ENCODE data around the gene ZNF689. TPM values are rescaled to one million over a fixed set of nuclear protein-coding genes. Genes with fewer than 3 reads are reported as not detected.

Gene ZNF689
- total and polyA plus RNA-seq, 7 experiments from 2014 or later, result 6.8 to 15.6 (median 12.4) TPM

Other genes with a start within 250 kb of the ZNF689 start
- gene TBC1D10B, start 239.9 kb downstream of the ZNF689 start, total RNA-seq, result 10 to 100 TPM; 23.2 to 70.0 (median 45.2) TPM
- 10 to 100 TPM in 1 of 2 donors, 1 to 10 TPM in 1; 7.6 to 13.6 TPM for gene TBC1D10B, start 239.9 kb downstream of the ZNF689 start, polyA plus RNA-seq
- 1 to 10 TPM in 2 of 5 experiments, under 1 TPM in 1, not detected in 2; 0.87 to 2.0 (median 1.6) TPM for gene MYL11, start 235.6 kb downstream of the ZNF689 start, total RNA-seq
- gene MYL11, start 235.6 kb downstream of the ZNF689 start, polyA plus RNA-seq, result not detected
- gene SEPTIN1, start 227.8 kb downstream of the ZNF689 start, total RNA-seq, result 100 to 1,000 TPM; 176 to 355 (median 183) TPM
- 100 to 1,000 TPM; 221 to 257 TPM for gene SEPTIN1, start 227.8 kb downstream of the ZNF689 start, polyA plus RNA-seq
- 10 to 100 TPM in 3 of 5 experiments, 1 to 10 TPM in 2; 6.0 to 16.0 (median 15.6) TPM for gene ZNF48, start 215.0 kb downstream of the ZNF689 start, total RNA-seq
- gene ZNF48, start 215.0 kb downstream of the ZNF689 start, polyA plus RNA-seq, result 10 to 100 TPM in 1 of 2 donors, 1 to 10 TPM in 1; 6.0 to 10.9 TPM
- 1 to 10 TPM; 1.2 to 9.0 (median 4.5) TPM for gene ZNF771, start 202.8 kb downstream of the ZNF689 start, total RNA-seq
- 1 to 10 TPM; 3.1 to 9.4 TPM for gene ZNF771, start 202.8 kb downstream of the ZNF689 start, polyA plus RNA-seq
- 10 to 100 TPM; 11.6 to 74.1 (median 13.8) TPM for gene DCTPP1, start 180.4 kb downstream of the ZNF689 start, total RNA-seq
- 10 to 100 TPM; 75.0 to 81.1 TPM for gene DCTPP1, start 180.4 kb downstream of the ZNF689 start, polyA plus RNA-seq
- gene SEPHS2, start 164.5 kb downstream of the ZNF689 start, total RNA-seq, result 10 to 100 TPM; 20.9 to 69.6 (median 47.1) TPM
- 10 to 100 TPM; 61.2 to 83.9 TPM for gene SEPHS2, start 164.5 kb downstream of the ZNF689 start, polyA plus RNA-seq
- gene ITGAL, start 137.6 kb downstream of the ZNF689 start, total RNA-seq, result 100 to 1,000 TPM; 258 to 629 (median 436) TPM
- gene ITGAL, start 137.6 kb downstream of the ZNF689 start, polyA plus RNA-seq, result 100 to 1,000 TPM; 110 to 135 TPM
- 1 to 10 TPM; 6.0 to 8.5 (median 7.3) TPM for gene ZNF768, start 83.8 kb downstream of the ZNF689 start, total RNA-seq
- 1 to 10 TPM; 1.6 to 2.4 TPM for gene ZNF768, start 83.8 kb downstream of the ZNF689 start, polyA plus RNA-seq
- gene ZNF747, start 75.5 kb downstream of the ZNF689 start, total RNA-seq, result 10 to 100 TPM in 4 of 5 experiments, 1 to 10 TPM in 1; 9.1 to 17.4 (median 13.8) TPM
- gene ZNF747, start 75.5 kb downstream of the ZNF689 start, polyA plus RNA-seq, result 10 to 100 TPM in 1 of 2 donors, 1 to 10 TPM in 1; 8.9 to 11.7 TPM
- 10 to 100 TPM; 11.9 to 20.9 (median 19.3) TPM for gene ZNF764, start 52.0 kb downstream of the ZNF689 start, total RNA-seq
- 1 to 10 TPM; 4.5 to 6.8 TPM for gene ZNF764, start 52.0 kb downstream of the ZNF689 start, polyA plus RNA-seq
- gene ZNF688, start 38.7 kb downstream of the ZNF689 start, total RNA-seq, result 10 to 100 TPM in 4 of 5 experiments, 1 to 10 TPM in 1; 8.8 to 24.3 (median 16.3) TPM
- gene ZNF688, start 38.7 kb downstream of the ZNF689 start, polyA plus RNA-seq, result 10 to 100 TPM; 29.7 to 33.2 TPM
- gene ZNF785, start 24.7 kb downstream of the ZNF689 start, total RNA-seq, result 10 to 100 TPM; 10.2 to 37.1 (median 21.4) TPM
- 1 to 10 TPM; 2.6 to 4.4 TPM for gene ZNF785, start 24.7 kb downstream of the ZNF689 start, polyA plus RNA-seq
- gene PRR14, start 40.6 kb upstream of the ZNF689 start, total RNA-seq, result 10 to 100 TPM; 57.6 to 91.9 (median 82.5) TPM
- 10 to 100 TPM; 13.3 to 20.9 TPM for gene PRR14, start 40.6 kb upstream of the ZNF689 start, polyA plus RNA-seq
- gene FBRS, start 48.0 kb upstream of the ZNF689 start, total RNA-seq, result 100 to 1,000 TPM; 143 to 174 (median 164) TPM
- 1 to 10 TPM; 2.6 to 5.0 TPM for gene FBRS, start 48.0 kb upstream of the ZNF689 start, polyA plus RNA-seq
- gene SRCAP, start 88.8 kb upstream of the ZNF689 start, total RNA-seq, result 100 to 1,000 TPM in 2 of 5 experiments, 10 to 100 TPM in 3; 82.6 to 111 (median 97.5) TPM
- 10 to 100 TPM; 11.8 to 40.5 TPM for gene SRCAP, start 88.8 kb upstream of the ZNF689 start, polyA plus RNA-seq
- 10 to 100 TPM; 33.2 to 57.8 (median 46.7) TPM for gene PHKG2, start 138.0 kb upstream of the ZNF689 start, total RNA-seq
- gene PHKG2, start 138.0 kb upstream of the ZNF689 start, polyA plus RNA-seq, result 10 to 100 TPM; 37.2 to 43.5 TPM
- 1 to 10 TPM; 2.3 to 5.9 (median 2.9) TPM for gene CFAP119, start 151.7 kb upstream of the ZNF689 start, total RNA-seq
- gene CFAP119, start 151.7 kb upstream of the ZNF689 start, polyA plus RNA-seq, result under 1 TPM; 0.41 to 0.63 TPM
- 100 to 1,000 TPM in 3 of 5 experiments, 10 to 100 TPM in 2; 68.7 to 122 (median 114) TPM for gene RNF40, start 151.9 kb upstream of the ZNF689 start, total RNA-seq
- 10 to 100 TPM; 19.4 to 50.7 TPM for gene RNF40, start 151.9 kb upstream of the ZNF689 start, polyA plus RNA-seq
- 10 to 100 TPM in 1 of 5 experiments, 1 to 10 TPM in 4; 2.4 to 11.1 (median 4.2) TPM for gene ZNF629, start 176.8 kb upstream of the ZNF689 start, total RNA-seq
- gene ZNF629, start 176.8 kb upstream of the ZNF689 start, polyA plus RNA-seq, result 1 to 10 TPM in 1 of 2 donors, under 1 TPM in 1; 0.66 to 3.1 TPM

Measured in naive thymus-derived CD4-positive, alpha-beta T cell (primary cell).